ENCODE results near the gene ELOF1. TPM values are rescaled to one million over a fixed set of nuclear protein-coding genes. Genes with fewer than 3 reads are reported as not detected.

ELOF1 gene
- total RNA-seq, 1 experiment from 2014 or later = 52.5 TPM

DNA sequence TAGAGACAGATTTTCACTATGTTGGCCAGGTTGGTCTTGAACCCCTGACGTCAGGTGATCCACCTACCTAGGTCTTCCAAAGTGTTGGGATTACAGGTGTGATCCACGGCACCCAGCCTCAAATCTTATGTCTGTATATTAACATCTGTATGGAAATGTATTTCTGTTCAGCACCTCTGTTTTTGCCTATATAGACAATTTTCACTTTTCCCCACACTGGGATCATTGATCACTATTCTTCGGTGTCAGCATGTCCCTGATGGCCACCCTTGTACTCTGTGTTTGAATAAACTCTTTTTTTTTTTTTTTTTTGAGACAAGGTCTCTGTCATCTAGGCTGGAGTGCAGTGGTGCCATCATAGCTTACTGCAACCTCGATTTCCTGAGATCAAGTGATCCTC lies 35.1 kb upstream of the ELOF1 start:
- H3K4me2 ChIP-seq (ENCODE audit: low read depth, low read length, poor library complexity, severe bottlenecking) = no peak overlapping the region
- DNase-seq = no peak
- peaks cover 20% of the 10 kb centered on the region for H3K4me1 ChIP-seq (ENCODE audit: low read length)
- no peak overlapping the region for H3K4me3 ChIP-seq (ENCODE audit: low read length)
- peaks cover 7% of the 10 kb centered on the region for H3K36me3 ChIP-seq (ENCODE audit: insufficient read depth, low read length)
- H3K9ac ChIP-seq (ENCODE audit: low read length) = no peak overlapping the region
- H2AFZ ChIP-seq (ENCODE audit: low read length) = no peak overlapping the region
- H3K9me3 ChIP-seq (ENCODE audit: low read length) = no peaks in the 10 kb centered on the region
- no peaks in the 10 kb centered on the region for H3K27me3 ChIP-seq (ENCODE audit: low read length)
- no peaks in the 10 kb centered on the region for H4K20me1 ChIP-seq (ENCODE audit: insufficient read depth, low read depth, low read length)
- peaks cover 17% of the 10 kb centered on the region for H3K79me2 ChIP-seq (ENCODE audit: low read length)
- no peak overlapping the region for H3K27ac ChIP-seq (ENCODE audit: low read length)
- no peaks in the 10 kb centered on the region for H3K9me2 ChIP-seq (replicated peaks; ENCODE audit: insufficient read depth, low read length)

GRCh38 chr19:11587975-11588631 lies 29.1 kb upstream of the ELOF1 start:
- Histone ChIP-seq H3K9ac (ENCODE audit: low read length) (peak overlapping the region; percentile 69), H3K36me3 (ENCODE audit: insufficient read depth, low read length) (no peaks in the 10 kb centered on the region), H3K27me3 (ENCODE audit: low read length) (no peaks in the 10 kb centered on the region), H4K20me1 (ENCODE audit: insufficient read depth, low read depth, low read length) (no peaks in the 10 kb centered on the region), H3K9me2 (replicated peaks; ENCODE audit: insufficient read depth, low read length) (no peaks in the 10 kb centered on the region), H3K4me1 (ENCODE audit: low read length) (peaks cover 24% of the 10 kb centered on the region), H3K4me3 (ENCODE audit: low read length) (peak overlapping the region; percentile 49; the same call in 1 of the 2 replicates), H3K4me2 (ENCODE audit: low read depth, low read length, poor library complexity, severe bottlenecking) (peak overlapping the region; percentile 64), H3K79me2 (ENCODE audit: low read length) (no peaks in the 10 kb centered on the region), H3K27ac (ENCODE audit: low read length) (peak overlapping the region; percentile 40; the same call in 1 of the 2 replicates), H2AFZ (ENCODE audit: low read length) (peak overlapping the region; percentile 88), H3K9me3 (ENCODE audit: low read length) (no peaks in the 10 kb centered on the region)
- DNase-seq = no peak

DNA sequence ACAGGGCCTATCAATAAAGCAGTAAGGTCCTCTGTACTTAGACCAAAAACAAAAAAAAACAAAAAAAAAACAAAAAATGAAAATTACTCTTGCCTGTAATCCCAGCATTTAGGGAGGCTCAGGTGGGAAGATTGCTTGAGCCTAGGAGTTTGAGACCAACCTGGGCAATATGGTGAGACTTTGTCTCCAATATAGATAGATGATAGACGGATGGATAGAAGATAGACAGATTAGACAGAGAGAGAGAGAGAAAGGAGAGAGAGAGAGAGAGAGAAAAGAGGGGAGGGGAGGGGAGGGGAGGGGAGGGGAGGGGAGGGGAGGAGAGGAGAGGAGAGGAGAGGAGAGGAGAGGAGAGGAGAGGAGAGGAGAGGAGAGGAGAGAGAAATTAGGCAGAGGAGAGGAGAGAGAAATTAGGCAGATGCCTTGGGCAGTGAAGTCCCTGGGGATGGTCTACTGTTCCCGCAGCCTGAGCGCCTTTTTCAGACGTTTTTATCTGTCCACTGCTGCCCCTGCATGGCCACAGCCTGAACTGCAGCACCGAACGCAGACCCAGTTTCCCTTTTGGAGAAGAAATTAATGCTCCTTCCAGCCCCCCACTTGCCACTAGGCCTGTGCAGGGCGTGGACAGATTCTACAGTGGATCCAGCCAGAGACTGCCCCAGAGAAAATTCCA lies 28.4 kb upstream of the ELOF1 start:
- H3K36me3 ChIP-seq (ENCODE audit: insufficient read depth, low read length) = no peaks in the 10 kb centered on the region
- H3K4me1 ChIP-seq (ENCODE audit: low read length) = peaks cover 30% of the 10 kb centered on the region
- no peaks in the 10 kb centered on the region for H3K27me3 ChIP-seq (ENCODE audit: low read length)
- H3K9me2 ChIP-seq (replicated peaks; ENCODE audit: insufficient read depth, low read length) = no peaks in the 10 kb centered on the region
- peak overlapping the region; percentile 49; the same call in 1 of the 2 replicates for H3K4me3 ChIP-seq (ENCODE audit: low read length)
- peak overlapping the region; percentile 66 for H3K27ac ChIP-seq (ENCODE audit: low read length)
- H3K4me2 ChIP-seq (ENCODE audit: low read depth, low read length, poor library complexity, severe bottlenecking) = peak overlapping the region; percentile 64
- H3K9me3 ChIP-seq (ENCODE audit: low read length) = no peaks in the 10 kb centered on the region
- peak; percentile 95 for DNase-seq
- H3K9ac ChIP-seq (ENCODE audit: low read length) = peak overlapping the region; percentile 69
- no peaks in the 10 kb centered on the region for H3K79me2 ChIP-seq (ENCODE audit: low read length)
- no peaks in the 10 kb centered on the region for H4K20me1 ChIP-seq (ENCODE audit: insufficient read depth, low read depth, low read length)
- H2AFZ ChIP-seq (ENCODE audit: low read length) = peak overlapping the region; percentile 88

GRCh38 chr19:11586331-11586730 lies 27.3 kb upstream of the ELOF1 start:
- DNase-seq = no peak
- Histone ChIP-seq H3K9ac (ENCODE audit: low read length) (no peak overlapping the region), H3K9me2 (replicated peaks; ENCODE audit: insufficient read depth, low read length) (no peaks in the 10 kb centered on the region), H3K36me3 (ENCODE audit: insufficient read depth, low read length) (no peaks in the 10 kb centered on the region), H2AFZ (ENCODE audit: low read length) (no peak overlapping the region), H4K20me1 (ENCODE audit: insufficient read depth, low read depth, low read length) (no peaks in the 10 kb centered on the region), H3K9me3 (ENCODE audit: low read length) (no peaks in the 10 kb centered on the region), H3K27me3 (ENCODE audit: low read length) (no peaks in the 10 kb centered on the region), H3K4me1 (ENCODE audit: low read length) (peaks cover 41% of the 10 kb centered on the region), H3K79me2 (ENCODE audit: low read length) (no peaks in the 10 kb centered on the region), H3K27ac (ENCODE audit: low read length) (no peak overlapping the region), H3K4me2 (ENCODE audit: low read depth, low read length, poor library complexity, severe bottlenecking) (no peak overlapping the region), H3K4me3 (ENCODE audit: low read length) (no peak overlapping the region)

DNA sequence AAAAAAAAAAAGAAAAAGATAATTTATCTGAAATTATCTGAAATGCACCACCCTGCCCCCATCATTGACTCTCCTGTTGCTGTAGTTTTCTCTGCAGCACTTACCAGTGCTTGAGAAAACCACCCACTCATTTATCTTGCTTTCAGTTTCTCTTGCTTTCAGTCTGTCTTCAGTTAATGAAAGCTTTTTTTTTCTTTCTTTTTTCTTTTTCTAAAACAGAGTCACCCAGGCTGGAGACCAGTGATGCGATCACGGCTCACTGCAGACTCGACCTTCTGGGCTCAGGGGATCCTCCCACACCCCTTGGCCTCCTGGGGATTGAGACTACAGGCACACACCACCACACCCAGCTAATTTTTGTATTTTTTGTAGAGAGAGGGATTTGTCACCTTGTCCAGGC lies 22.7 kb upstream of the ELOF1 start:
- H3K9me2 ChIP-seq (replicated peaks; ENCODE audit: insufficient read depth, low read length) = no peaks in the 10 kb centered on the region
- 0 out of 2 replicates have a peak overlapping the region, but pooled peaks have one; percentile 2 for H2AFZ ChIP-seq (ENCODE audit: low read length)
- H3K36me3 ChIP-seq (ENCODE audit: insufficient read depth, low read length) = no peaks in the 10 kb centered on the region
- H4K20me1 ChIP-seq (ENCODE audit: insufficient read depth, low read depth, low read length) = no peaks in the 10 kb centered on the region
- H3K4me3 ChIP-seq (ENCODE audit: low read length) = peak overlapping the region; percentile 53
- peak overlapping the region; percentile 63 for H3K9ac ChIP-seq (ENCODE audit: low read length)
- peaks cover 65% of the 10 kb centered on the region for H3K4me1 ChIP-seq (ENCODE audit: low read length)
- H3K27ac ChIP-seq (ENCODE audit: low read length) = peak overlapping the region; percentile 97
- DNase-seq = peak; percentile 96
- no peaks in the 10 kb centered on the region for H3K79me2 ChIP-seq (ENCODE audit: low read length)
- no peaks in the 10 kb centered on the region for H3K9me3 ChIP-seq (ENCODE audit: low read length)
- peak overlapping the region; percentile 63 for H3K4me2 ChIP-seq (ENCODE audit: low read depth, low read length, poor library complexity, severe bottlenecking)
- H3K27me3 ChIP-seq (ENCODE audit: low read length) = no peaks in the 10 kb centered on the region

GRCh38 chr19:11580116-11580515 lies 21.1 kb upstream of the ELOF1 start:
- H3K79me2 ChIP-seq (ENCODE audit: low read length) = no peaks in the 10 kb centered on the region
- H3K4me3 ChIP-seq (ENCODE audit: low read length) = no peak overlapping the region
- no peak for DNase-seq
- peaks cover 65% of the 10 kb centered on the region for H3K4me1 ChIP-seq (ENCODE audit: low read length)
- no peaks in the 10 kb centered on the region for H4K20me1 ChIP-seq (ENCODE audit: insufficient read depth, low read depth, low read length)
- no peaks in the 10 kb centered on the region for H3K9me3 ChIP-seq (ENCODE audit: low read length)
- no peaks in the 10 kb centered on the region for H3K36me3 ChIP-seq (ENCODE audit: insufficient read depth, low read length)
- H3K4me2 ChIP-seq (ENCODE audit: low read depth, low read length, poor library complexity, severe bottlenecking) = peak overlapping the region; percentile 63
- no peaks in the 10 kb centered on the region for H3K27me3 ChIP-seq (ENCODE audit: low read length)
- H2AFZ ChIP-seq (ENCODE audit: low read length) = no peak overlapping the region
- no peak overlapping the region for H3K9ac ChIP-seq (ENCODE audit: low read length)
- H3K9me2 ChIP-seq (replicated peaks; ENCODE audit: insufficient read depth, low read length) = no peaks in the 10 kb centered on the region
- H3K27ac ChIP-seq (ENCODE audit: low read length) = peak overlapping the region; percentile 97

- Histone ChIP-seq H3K4me3 (ENCODE audit: low read length) (peak overlapping the region; percentile 54), H3K27ac (ENCODE audit: low read length) (peak overlapping the region; percentile 53), H2AFZ (ENCODE audit: low read length) (no peak overlapping the region; the same call in 1 of the 2 replicates), H3K79me2 (ENCODE audit: low read length) (no peaks in the 10 kb centered on the region), H3K27me3 (ENCODE audit: low read length) (no peaks in the 10 kb centered on the region), H3K36me3 (ENCODE audit: insufficient read depth, low read length) (no peaks in the 10 kb centered on the region), H3K4me1 (ENCODE audit: low read length) (peaks cover 56% of the 10 kb centered on the region), H3K9ac (ENCODE audit: low read length) (peak overlapping the region; percentile 68), H3K4me2 (ENCODE audit: low read depth, low read length, poor library complexity, severe bottlenecking) (peak overlapping the region; percentile 55), H3K9me3 (ENCODE audit: low read length) (no peaks in the 10 kb centered on the region), H3K9me2 (replicated peaks; ENCODE audit: insufficient read depth, low read length) (no peaks in the 10 kb centered on the region), H4K20me1 (ENCODE audit: insufficient read depth, low read depth, low read length) (no peaks in the 10 kb centered on the region)
- DNase-seq = peak; percentile 62
Observed at GRCh38 chr19:11578258-11579142, 19.5 kb upstream of the ELOF1 start.
